NCI-H2227 (cell line): ENCODE measurements around the gene PRDM10.
"Not testable (repeated sequence)": the region's sequence is repeated elsewhere in the genome, so short reads cannot be mapped to it uniquely, and the experiment has no call there.

Source experiments
- DNase-seq: peaks from one replicate; lab custom pipeline; 2025; ENCODE audit not compliant: unreplicated experiment; lab: John Stamatoyannopoulos, UW

PRDM10 gene

DNA sequence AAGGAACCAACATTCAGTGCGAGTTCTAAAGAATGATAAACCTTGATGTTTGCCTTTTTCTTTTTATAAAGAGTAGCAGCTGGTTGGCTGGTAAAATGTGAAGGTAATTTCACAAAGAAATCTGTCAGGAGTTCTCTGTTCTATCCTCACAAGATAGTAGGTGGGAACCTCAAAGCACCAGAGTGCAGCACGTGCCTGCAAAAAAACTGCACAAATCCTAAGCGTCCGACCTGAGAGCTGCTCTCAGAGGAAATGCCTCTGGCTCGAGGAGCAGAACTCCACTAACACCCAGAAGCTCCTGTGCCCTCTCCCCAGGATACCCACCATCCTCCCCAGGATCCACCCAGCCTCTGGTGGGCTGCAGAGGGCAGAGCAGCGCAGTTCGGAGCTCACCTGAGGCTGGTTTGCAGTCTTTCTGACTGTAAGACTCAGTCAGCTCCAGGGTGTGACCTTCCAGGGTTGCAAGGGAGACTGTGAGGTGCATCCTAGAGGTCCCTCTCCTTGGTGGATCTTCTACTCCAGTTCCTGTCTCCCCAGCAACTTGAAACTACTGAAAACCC, 23.5 kb downstream of the PRDM10 start:
- no peak for DNase-seq

DNA sequence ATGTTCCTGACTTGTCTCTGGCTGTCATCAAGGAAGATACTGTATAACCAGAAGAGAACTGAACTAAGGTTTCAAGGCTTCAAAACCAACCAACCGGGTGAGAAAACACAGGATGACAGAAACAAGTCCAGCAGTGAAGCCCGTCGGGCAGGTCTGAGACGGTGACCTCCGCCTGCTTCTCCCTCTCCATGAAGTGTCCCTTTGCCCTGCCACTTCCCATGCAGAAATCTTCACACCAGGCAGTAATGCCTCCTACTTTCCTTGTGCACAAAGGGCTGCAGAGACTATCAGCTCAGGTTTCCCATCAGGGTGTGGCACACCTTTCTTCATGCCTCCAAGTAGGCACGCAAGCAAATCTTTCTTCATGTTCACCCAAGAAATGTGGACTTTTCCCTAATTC, 24.2 kb downstream of the PRDM10 start:
- no peak for DNase-seq

DNA sequence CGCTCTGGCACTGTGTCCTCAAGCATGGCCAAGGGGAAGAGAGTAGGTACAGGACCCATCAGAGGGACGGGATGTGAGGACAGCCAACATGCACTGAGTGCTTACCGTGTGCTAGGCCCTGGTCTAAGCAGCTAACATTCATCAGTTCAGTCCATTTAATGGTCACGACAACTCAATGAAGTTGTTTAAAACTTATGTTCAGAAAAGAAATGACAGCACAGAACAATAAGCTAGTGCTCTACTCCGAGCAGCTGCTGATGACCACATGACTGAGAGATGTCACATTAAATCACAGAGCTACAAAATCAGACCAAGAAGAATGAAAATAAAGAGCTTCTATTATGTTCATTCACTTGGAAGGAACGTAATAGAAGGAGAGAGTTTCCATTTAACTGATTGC, 26.3 kb downstream of the PRDM10 start:
- DNase-seq, result no peak

DNA sequence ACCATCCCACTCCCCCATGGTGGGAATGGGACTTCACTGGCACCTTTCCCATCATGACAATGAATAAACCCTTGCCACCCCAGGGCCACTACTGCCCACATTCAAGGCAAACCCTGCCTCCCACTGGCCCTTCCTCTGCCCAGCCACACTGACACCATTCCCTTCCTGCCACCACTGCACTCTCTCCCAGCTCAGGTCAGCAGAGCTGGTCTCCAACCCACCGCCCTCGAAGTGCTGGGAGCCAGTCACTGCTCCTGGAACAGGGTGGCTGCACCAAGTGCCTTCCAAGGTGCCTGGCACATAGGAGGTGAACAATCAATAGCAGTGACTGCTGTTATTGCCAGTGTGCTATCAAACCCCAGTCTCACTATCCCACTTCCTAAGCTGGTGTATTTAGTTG, 27.1 kb downstream of the PRDM10 start:
- DNase-seq, result no peak

DNA sequence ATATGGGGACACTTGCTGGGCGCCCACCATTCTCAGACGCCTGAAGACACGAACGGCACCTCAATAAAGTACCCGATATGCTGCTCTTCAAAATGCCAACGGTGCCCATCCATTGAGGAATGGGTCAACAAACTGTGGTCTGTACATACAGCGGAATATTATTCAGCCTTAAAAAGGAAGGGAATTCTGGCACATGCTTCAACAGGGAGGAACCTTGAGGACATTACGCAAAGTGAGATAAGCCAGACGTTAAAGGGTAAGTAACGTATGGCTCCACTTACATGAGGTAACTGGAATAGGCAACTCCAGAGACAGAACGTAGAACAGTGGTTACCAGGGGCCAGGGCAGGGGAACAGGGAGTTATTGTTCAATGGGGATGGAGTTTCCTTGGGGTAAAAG, 28.0 kb downstream of the PRDM10 start:
- no peak for DNase-seq

DNA sequence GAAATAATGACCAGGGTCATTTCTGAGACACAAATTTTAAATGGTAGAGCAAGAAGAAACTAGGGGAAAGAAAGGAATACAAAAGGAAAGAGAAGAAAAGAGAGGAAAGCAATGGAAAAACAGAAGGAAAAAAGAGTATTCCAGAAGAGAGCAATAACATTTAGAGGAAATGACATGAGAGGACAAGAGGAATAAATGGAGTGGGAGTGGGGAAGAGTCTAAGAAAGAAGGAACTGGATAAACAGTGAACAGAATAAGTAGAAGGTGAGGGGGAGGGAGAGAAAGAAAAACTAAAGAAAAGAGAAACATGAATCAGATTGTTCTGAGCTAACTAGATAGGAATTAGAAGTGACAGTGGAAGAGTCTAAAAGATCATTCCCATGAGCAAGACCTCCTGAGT, 28.4 kb downstream of the PRDM10 start:
- DNase-seq, result no peak

DNA sequence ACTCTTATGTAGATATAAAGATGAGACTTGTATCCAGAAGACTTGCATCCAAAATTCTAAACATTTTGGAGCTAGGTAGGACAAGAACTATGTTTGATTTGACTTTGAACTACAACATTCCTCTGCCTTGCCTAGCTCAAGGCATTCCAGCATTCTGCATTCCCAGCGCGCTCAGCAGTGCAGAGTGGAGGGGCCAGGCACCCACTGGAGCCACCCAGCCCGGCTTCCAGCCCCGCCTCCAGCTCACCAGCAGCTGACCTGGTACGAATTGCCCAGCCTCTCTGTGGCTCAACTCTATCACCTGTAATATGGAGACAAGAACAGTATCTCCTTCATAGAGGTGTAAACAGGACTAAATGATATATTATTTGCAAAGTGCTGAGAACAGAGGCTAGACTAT, 28.8 kb downstream of the PRDM10 start:
- DNase-seq, result peak; percentile 13

DNA sequence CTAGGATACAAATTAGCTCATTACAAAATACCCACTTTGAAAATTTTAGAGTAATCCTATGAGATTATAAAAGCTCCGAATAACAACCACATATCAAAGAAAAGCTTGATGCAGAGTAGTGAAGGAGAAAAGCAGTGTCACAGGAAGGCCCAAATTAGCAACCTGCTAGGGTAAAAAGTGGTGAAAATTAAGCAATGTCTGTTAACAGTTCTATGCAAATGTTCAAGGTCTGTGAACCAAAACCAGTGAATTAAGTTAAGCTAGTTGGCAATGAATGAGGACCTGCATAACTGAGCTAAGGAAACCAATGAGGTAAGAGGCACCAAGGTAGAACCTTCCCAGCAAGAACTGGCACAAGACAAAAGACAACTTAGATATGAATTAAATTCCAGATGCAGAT, 29.6 kb downstream of the PRDM10 start:
- no peak for DNase-seq

DNA sequence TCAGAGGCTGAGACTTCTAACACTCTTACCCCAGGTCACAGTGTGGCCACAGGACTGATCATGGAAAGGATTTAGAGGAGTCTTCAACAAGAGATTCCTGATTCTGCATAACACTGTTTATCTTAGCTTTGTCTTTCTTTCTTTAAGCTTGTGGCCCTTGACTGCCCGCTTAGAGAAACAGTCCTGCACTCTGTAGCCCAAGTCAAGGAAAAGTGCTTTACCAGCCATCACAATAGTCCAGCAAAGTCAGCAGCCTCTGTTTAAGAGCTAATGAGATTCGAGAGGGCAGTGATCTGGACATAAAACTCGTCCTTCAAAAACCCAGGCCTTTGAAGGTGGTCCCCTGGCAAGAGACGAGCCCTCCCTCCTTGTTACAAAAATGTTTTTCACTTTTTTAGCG, 30.0 kb downstream of the PRDM10 start:
- no peak for DNase-seq

DNA sequence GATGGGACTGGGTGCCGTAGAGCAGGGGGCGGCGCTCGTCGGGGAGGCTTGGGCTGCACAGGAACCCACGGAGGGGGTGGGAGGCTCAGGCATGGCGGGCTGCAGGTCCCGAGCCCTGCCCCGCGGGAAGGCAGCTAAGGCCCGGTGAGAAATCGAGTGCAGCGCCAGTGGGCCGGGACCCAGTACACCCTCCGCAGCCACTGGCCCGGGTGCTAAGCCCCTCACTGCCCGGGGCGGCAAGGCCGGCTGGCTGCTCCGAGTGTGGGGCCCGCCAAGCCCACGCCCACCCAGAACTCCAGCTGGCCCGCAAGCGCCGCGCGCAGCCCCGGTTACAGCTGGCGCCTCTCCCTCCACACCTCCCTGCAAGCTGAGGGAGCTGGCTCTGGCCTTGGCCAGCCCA, 30.8 kb downstream of the PRDM10 start:
- not testable (repeated sequence) for DNase-seq

DNA sequence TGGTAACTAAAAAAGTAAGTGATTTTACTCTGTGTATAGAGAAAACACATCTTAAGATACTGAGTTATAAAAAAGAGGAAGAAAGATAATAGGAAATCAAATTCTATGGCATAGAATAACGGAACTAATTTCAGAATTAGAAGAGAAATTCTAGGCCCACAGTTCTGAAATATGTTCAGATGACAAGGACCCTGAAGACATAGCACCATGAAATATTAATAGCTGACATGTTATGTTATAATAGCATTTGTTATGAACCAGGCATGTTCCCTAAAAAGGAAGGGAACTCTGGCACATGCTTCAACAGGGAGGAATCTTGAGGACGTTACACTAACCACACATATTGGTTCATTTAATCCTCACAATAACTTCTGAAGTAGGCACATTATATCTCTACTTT, 32.7 kb downstream of the PRDM10 start:
- DNase-seq, result no peak

DNA sequence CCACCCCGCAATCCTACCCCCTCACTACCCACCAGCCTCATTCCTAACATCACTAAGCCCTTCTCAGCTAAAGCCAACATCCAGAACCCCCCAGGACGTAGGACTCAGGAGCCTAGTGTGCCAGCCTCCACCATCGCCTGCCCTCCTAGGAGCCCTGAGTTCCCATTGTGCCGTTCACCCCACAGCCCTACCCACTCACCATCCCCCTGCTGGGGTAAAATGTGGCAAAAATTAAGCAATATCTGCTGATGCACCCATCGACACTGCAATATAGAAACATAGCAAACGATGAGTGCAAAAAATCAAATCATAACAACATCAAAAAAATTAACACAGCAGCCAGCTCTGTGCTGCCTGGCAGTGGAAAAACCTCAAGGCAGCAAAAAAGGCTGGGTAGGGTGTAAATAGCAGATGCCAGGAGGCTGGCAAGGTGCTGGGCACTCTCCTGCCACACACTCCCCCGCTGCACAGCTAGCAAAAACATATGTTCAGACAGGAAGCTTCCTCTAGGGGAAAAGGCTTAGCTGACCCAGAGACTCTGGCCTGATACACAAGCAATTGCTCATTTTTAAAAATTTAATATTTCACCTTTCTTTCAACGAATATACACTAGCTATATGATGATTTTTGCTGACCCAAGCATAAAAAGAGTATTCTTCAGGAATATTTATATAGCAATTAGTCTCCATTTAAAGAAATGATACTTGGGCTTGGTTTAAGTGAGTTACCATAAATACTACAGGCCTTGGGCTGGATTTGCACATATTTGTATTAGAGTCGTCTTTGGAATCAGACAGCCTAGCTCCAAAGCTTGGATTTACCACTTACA, 33.8 kb downstream of the PRDM10 start:
- DNase-seq, result no peak

DNA sequence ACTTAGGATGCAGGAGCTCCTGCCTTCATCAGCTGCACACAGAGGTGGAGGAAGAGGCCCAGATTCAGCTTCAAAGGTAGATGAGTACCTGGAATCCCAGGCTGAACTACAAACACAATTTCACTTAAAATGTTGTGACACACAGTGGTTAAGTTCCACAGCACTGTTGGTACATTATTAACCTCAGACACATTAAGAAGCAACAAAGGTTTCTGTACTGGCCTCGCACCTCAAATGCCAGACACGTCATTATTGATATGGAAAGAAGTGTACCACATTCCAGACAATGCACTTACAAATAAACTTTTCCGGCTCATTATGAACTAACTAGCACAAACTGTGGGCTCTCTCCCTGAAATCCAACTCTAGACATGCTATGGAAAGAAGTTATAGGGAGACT, 34.6 kb downstream of the PRDM10 start:
- DNase-seq, result no peak

DNA sequence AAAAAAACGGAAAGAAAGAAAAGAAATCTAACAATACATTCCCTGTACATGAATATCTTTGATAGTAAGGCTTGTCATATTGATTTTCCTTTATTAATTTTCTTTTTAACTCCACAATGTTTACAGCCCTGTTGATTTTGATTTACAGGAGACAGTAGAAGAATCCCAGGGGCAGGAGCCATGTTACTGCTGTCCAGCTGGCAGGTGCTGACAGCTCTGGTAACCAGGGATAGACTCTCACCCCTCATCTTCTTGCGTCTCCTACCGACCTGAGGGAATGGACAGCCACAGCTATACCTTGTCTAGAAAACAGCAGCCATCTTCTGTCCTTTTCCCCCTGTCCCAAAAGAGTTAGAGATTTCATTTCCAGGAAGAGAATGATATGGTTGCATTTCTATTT, 37.4 kb downstream of the PRDM10 start:
- DNase-seq, result no peak

DNA sequence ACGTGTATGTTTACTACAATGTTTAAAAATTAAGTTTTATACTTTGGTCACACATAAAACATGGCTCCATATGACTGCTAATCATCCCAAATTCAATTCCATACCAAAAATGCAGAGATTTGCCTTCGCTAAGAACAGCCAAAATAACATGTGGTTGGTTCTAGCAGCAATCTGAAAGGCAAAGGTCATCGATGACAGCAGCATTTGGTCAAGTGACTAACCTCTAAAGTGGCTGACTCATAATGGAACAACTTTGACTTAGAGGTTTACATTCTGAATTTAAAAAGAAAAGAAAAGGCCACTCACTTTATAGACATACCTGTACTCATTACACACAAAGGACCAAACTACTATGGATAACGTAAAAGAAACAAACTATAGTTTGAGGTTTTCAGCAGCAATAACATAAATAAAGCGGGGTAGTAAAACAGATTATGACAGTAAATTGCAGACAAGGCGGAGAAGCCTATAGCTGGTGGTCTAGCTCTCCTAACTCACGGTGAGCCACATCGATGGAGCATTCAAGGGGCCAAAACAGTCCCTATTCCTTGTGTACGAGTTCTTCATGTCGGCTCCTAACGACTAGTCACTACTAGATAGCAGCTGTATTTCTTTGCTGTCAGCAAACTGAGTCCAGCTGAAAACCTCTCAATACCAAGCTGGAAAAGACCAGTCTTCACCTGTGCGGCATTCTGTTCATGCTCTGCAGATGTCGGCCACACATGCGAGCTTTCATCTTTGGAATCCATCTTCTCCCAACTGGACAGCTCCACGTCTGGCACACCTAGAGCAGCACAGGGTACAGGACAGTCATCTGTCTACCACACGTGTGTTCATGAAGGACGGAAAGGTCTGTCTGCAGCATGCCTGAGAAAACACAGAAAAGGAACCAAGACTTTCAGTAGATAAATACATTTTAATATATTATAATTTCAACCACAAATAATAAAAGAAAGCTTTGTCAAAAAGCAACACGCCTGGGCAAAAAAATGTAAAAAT, 42.1 kb downstream of the PRDM10 start:
- no peak for DNase-seq

DNA sequence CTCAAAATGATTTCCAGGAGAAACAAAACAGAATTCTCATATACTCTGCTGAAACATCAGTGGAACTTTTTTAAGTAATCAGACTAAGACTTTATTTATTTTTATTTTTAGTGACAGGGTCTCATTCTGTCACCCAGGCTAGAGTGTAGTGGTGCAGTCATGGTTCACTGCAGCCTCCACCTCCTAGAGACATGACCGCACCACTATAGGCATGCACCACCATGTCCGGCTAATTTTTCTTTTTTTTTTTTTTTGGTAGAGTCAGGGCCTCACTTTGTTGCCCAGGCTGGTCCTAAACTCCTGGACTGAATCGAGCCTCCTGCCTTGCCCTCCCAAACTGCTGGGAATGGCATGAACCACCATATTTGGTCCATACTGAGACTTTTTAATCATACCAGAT, 42.9 kb downstream of the PRDM10 start:
- DNase-seq, result no peak

DNA sequence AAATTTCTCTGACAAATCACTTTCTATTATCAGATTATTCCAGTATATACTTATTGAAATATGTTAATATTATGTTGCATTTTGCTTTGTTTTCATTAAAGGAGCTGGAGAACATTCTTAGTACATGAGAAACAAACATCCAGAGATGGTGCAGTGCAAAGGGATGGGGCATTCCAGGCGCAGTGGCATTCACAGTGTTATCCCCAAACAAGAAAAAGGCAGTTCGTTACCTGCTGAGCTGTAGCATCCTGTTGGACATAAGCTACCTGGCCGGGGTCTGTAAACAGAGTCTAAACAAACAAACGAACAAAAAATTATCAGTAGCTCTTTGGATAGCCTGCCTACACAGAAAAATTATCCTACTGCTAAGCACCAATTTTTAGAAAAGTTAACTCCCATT, 47.4 kb downstream of the PRDM10 start:
- DNase-seq, result no peak

DNA sequence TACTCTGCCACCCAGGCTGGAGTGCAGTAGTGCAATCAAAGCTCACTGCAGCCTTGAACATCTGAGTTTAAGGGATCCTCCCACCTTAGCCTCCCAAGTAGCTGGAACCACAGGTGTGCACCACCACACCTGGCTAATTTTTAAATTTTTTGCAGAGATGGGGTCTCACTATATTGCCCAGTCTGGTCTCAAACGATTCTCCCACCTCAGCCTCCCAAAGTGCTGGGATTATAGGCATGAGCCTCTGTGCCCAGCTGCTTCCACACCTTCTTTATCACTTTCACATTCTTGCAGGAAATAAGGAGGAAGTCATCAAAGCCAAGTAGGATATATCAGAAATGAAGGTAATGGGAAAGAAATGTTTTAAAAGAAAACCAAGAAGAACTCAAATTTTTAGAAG, 47.9 kb downstream of the PRDM10 start:
- not testable (repeated sequence) for DNase-seq

DNA sequence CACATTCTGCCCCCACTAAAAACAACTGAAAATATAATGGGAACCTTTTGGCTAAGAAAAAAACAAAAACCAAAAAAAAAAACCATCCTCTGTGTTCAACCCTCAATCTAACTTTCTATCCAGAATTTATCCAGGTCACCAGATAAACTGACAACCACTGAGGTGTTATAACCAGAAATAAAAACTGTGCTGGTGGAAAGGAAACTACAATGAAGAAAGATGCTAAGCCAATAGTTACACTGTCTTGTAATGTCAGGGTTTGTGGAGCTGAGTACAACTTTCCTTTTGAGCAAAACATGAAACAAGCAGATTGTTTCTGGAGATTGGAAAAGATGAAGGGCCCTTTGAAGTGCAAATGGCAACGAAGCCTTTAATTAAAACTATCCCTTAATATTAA, 50.8 kb downstream of the PRDM10 start:
- no peak for DNase-seq

DNA sequence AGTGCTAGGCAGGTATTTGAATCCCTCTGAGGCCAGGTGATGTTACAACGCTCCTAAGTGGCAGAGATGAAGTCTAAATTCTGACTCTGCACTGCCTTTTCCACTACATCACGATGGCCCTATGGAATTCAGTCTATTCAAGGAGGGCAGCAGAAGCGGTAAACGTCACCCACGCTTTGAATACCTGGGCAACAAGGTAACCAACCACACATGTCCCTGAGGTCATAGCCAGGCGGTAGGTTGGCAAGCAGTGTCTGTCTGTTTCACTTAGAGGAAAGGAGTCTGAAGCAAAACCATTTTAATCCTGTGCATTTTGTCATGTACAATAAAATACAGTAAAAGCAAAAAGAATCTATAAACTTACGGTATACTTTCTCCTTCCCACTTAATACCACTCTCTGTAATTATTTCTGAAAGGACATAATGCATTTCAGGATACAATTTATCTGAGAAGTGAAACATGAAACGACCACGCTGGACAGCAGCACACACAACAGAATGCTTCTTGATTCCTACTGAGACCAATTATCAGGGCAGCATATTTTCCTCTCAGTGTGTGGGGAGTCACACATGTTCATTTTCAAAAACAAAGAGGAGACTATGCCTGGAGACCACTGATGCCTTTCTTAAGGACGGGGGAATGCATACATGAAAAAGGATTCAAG, 51.3 kb downstream of the PRDM10 start:
- DNase-seq, result peak; percentile 21
